ENCODE measurements around the gene SLC27A5. TPM values are rescaled to one million over a fixed set of nuclear protein-coding genes. Genes with fewer than 3 reads are reported as not detected.

SLC27A5 gene
- total and polyA plus RNA-seq, 2 of the 13 experiments (the other 11 are each of a cell fraction or from before 2014, with no cell fraction given), result 30.3 to 40.2 TPM

DNA sequence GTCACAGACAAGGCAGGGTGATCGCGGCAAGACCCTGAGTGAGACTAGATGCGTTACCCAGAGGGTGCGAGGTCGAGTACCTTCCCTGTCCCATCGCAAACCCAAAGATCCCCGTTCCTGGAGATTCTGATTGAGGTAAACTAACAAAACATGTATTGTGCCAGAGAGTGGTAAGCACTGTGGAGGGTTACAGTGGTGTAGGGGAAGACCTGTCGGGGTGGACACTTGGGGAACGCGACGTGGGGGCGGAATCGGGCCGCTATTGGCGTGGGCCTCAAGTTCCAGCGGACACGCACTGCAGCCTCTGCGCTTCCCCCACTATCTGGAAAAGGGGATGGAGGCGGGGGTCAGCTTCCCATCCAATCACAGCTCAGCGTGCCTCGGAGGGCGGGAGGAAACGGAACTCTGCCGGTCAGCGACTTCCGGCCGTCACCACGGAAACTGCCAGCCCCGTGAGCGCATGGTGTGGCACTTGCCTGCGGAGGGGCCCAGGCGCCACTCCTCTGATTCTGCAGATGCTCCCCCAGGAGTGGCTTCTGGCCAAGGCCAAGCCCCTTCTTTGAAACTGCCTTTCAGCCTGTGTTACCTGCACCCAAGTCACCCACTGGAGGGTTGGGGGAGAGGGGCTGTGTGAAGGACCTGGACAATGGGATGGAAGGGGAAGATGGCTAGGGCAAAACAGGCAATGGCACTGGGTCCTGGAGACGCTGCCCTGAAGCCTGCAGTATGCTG is 47.6 kb upstream of the SLC27A5 start (continued):
- no peak for TF ChIP-seq SNRNP70 (IDR thresholded peaks at IDR 0.05; ENCODE audit: low read depth, low read length)
- TF ChIP-seq, protein P1, sequence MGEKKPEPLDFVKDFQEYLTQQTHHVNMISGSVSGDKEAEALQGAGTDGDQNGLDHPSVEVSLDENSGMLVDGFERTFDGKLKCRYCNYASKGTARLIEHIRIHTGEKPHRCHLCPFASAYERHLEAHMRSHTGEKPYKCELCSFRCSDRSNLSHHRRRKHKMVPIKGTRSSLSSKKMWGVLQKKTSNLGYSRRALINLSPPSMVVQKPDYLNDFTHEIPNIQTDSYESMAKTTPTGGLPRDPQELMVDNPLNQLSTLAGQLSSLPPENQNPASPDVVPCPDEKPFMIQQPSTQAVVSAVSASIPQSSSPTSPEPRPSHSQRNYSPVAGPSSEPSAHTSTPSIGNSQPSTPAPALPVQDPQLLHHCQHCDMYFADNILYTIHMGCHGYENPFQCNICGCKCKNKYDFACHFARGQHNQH (CRISPR knock-in tag; IDR thresholded peaks at IDR 0.05), result peak; percentile 42; the same call in 1 of the 2 replicates
- no peak for TF ChIP-seq MTF1 (CRISPR knock-in tag; IDR thresholded peaks at IDR 0.05)
- no peak for TF ChIP-seq PAF1 (CRISPR knock-in tag; IDR thresholded peaks at IDR 0.05)
- peak; percentile 97 for TF ChIP-seq MXD4 (CRISPR knock-in tag; IDR thresholded peaks at IDR 0.05)
- TF ChIP-seq, protein P2, sequence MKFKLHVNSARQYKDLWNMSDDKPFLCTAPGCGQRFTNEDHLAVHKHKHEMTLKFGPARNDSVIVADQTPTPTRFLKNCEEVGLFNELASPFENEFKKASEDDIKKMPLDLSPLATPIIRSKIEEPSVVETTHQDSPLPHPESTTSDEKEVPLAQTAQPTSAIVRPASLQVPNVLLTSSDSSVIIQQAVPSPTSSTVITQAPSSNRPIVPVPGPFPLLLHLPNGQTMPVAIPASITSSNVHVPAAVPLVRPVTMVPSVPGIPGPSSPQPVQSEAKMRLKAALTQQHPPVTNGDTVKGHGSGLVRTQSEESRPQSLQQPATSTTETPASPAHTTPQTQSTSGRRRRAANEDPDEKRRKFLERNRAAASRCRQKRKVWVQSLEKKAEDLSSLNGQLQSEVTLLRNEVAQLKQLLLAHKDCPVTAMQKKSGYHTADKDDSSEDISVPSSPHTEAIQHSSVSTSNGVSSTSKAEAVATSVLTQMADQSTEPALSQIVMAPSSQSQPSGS (CRISPR knock-in tag; IDR thresholded peaks at IDR 0.05), result no peak
- 0 out of 2 replicates have a peak, but pooled peaks have one; percentile 27 for TF ChIP-seq PAWR (CRISPR knock-in tag; IDR thresholded peaks at IDR 0.05; ENCODE audit: borderline replicate concordance)
- TF ChIP-seq TMF1 (CRISPR knock-in tag; IDR thresholded peaks at IDR 0.05; ENCODE audit: low read depth), result 0 out of 2 replicates have a peak, but pooled peaks have one; percentile 40
- TF ChIP-seq TOPORS (CRISPR knock-in tag; IDR thresholded peaks at IDR 0.05), result no peak
- TF ChIP-seq GABPA (IDR thresholded peaks at IDR 0.05; ENCODE audit: low read depth, low read length), result peak; percentile 98
- peak; percentile 94 for TF ChIP-seq GABPA (CRISPR knock-in tag; IDR thresholded peaks at IDR 0.05; ENCODE audit: low read depth)
- no peak for TF ChIP-seq ZNF720 (CRISPR knock-in tag; IDR thresholded peaks at IDR 0.05)
- TF ChIP-seq GABPB1 (CRISPR knock-in tag; IDR thresholded peaks at IDR 0.05), result peak; percentile 89
- TF ChIP-seq SOX13 (IDR thresholded peaks at IDR 0.05), result no peak
- TF ChIP-seq SOX13 (CRISPR knock-in tag; conservative IDR thresholded peaks at IDR 0.05 in 1 of 2, IDR thresholded peaks at IDR 0.05 in 1 of 2), result no peak; a peak in 2 of 4 replicates
- TF ChIP-seq HOXA3 (CRISPR knock-in tag; IDR thresholded peaks at IDR 0.05), result peak; percentile 15; the same call in 1 of the 2 replicates
- TF ChIP-seq KDM5B (CRISPR knock-in tag; IDR thresholded peaks at IDR 0.05; ENCODE audit: borderline replicate concordance), result no peak; the same call in 1 of the 2 replicates
- TF ChIP-seq REXO4 (CRISPR knock-in tag; IDR thresholded peaks at IDR 0.05; ENCODE audit: borderline replicate concordance), result no peak
- no peak for TF ChIP-seq JUNB (CRISPR knock-in tag; IDR thresholded peaks at IDR 0.05; ENCODE audit: borderline replicate concordance)
- TF ChIP-seq, protein P3, sequence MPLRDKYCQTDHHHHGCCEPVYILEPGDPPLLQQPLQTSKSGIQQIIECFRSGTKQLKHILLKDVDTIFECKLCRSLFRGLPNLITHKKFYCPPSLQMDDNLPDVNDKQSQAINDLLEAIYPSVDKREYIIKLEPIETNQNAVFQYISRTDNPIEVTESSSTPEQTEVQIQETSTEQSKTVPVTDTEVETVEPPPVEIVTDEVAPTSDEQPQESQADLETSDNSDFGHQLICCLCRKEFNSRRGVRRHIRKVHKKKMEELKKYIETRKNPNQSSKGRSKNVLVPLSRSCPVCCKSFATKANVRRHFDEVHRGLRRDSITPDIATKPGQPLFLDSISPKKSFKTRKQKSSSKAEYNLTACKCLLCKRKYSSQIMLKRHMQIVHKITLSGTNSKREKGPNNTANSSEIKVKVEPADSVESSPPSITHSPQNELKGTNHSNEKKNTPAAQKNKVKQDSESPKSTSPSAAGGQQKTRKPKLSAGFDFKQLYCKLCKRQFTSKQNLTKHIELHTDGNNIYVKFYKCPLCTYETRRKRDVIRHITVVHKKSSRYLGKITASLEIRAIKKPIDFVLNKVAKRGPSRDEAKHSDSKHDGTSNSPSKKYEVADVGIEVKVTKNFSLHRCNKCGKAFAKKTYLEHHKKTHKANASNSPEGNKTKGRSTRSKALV (CRISPR knock-in tag; IDR thresholded peaks at IDR 0.05), result no peak
- peak; percentile 86; the same call in 1 of the 2 replicates for TF ChIP-seq ZFP82 (CRISPR knock-in tag; IDR thresholded peaks at IDR 0.05; ENCODE audit: borderline replicate concordance)
- TF ChIP-seq SOX6 (IDR thresholded peaks at IDR 0.05), result no peak
- TF ChIP-seq SOX6 (CRISPR knock-in tag; IDR thresholded peaks at IDR 0.05), result 0 out of 2 replicates have a peak, but pooled peaks have one; percentile 34
- TF ChIP-seq GTF3A (CRISPR knock-in tag; conservative IDR thresholded peaks at IDR 0.05), result peak; percentile 89; the same call in 1 of the 2 replicates
- TF ChIP-seq ZNF326 (CRISPR knock-in tag; IDR thresholded peaks at IDR 0.05; ENCODE audit: borderline replicate concordance), result no peak
- TF ChIP-seq, protein P4, sequence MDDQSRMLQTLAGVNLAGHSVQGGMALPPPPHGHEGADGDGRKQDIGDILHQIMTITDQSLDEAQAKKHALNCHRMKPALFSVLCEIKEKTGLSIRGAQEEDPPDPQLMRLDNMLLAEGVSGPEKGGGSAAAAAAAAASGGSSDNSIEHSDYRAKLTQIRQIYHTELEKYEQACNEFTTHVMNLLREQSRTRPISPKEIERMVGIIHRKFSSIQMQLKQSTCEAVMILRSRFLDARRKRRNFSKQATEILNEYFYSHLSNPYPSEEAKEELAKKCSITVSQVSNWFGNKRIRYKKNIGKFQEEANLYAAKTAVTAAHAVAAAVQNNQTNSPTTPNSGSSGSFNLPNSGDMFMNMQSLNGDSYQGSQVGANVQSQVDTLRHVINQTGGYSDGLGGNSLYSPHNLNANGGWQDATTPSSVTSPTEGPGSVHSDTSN (CRISPR knock-in tag; IDR thresholded peaks at IDR 0.05; ENCODE audit: borderline replicate concordance), result no peak

Data from HepG2 (cell line).